NCI-H1092 treated with DMSO at 0.1 percent for 48 hours (cell line): Measurements from ENCODE around the gene STK11.

Source experiments
- DNase-seq: peaks from one replicate; lab custom pipeline; 2025; lab: John Stamatoyannopoulos, UW

The STK11 gene

GRCh38 chr19:1251330-1252220 lies 46.0 kb downstream of the STK11 start:
- DNase-seq: peak; percentile 25

GRCh38 chr19:1252221-1252820 lies 46.7 kb downstream of the STK11 start:
- no peak for DNase-seq

GRCh38 chr19:1252821-1253513 lies 47.4 kb downstream of the STK11 start:
- DNase-seq: peak; percentile 51

GRCh38 chr19:1253514-1254080 lies 48.0 kb downstream of the STK11 start:
- no peak for DNase-seq

GRCh38 chr19:1254081-1254527 lies 48.5 kb downstream of the STK11 start:
- DNase-seq: no peak

GRCh38 chr19:1254530-1255185 lies 49.1 kb downstream of the STK11 start:
- no peak for DNase-seq

GRCh38 chr19:1255186-1256161 lies 49.9 kb downstream of the STK11 start:
- no peak for DNase-seq

- DNase-seq: no peak
These were observed 51.3 kb downstream of the STK11 start for GRCh38 chr19:1256646-1257474.

- DNase-seq: no peak
These were observed 52.0 kb downstream of the STK11 start for GRCh38 chr19:1257475-1258162.

- no peak for DNase-seq
These were observed 52.5 kb downstream of the STK11 start for GRCh38 chr19:1258163-1258492.

GRCh38 chr19:1258707-1259205 lies 53.2 kb downstream of the STK11 start:
- DNase-seq: no peak

- DNase-seq: no peak
These were observed 53.8 kb downstream of the STK11 start for GRCh38 chr19:1259206-1259875.

- no peak for DNase-seq
These were observed 54.5 kb downstream of the STK11 start for GRCh38 chr19:1259876-1260748.

GRCh38 chr19:1260749-1261537 lies 55.4 kb downstream of the STK11 start:
- peak; percentile 93 for DNase-seq

- DNase-seq: no peak
These were observed 55.9 kb downstream of the STK11 start for GRCh38 chr19:1261538-1261797.

- DNase-seq: peak; percentile 57
These were observed 56.4 kb downstream of the STK11 start for GRCh38 chr19:1261798-1262622.
